Retinal pigment epithelial cell (primary cell): ENCODE results near the gene SMG5.

Experiments used
- DNase-seq: peaks from one replicate; pipeline ENCODE4 v3.0.0-alpha.2; 2010; ENCODE audit warnings: low read depth
- H3K4me3 ChIP-seq: 2 replicates; pipeline ENCODE4 v1.5.1; 2011; ENCODE audit warnings: mild to moderate bottlenecking, low read length, control low read depth, moderate library complexity
- CTCF ChIP-seq: conservative IDR thresholded peaks from 2 replicates; pipeline ENCODE4 v1.5.1; 2011; ENCODE audit warnings: low read depth, low read length, control low read depth, inconsistent platforms

SMG5 gene

GRCh38 chr1:156281693-156282478 is 739 bp downstream of the SMG5 start:
- TF ChIP-seq CTCF: no peak
- no peak for DNase-seq
- peak overlapping the region; percentile 81 for H3K4me3 ChIP-seq

GRCh38 chr1:156281281-156281680 is 1.3 kb downstream of the SMG5 start:
- DNase-seq: no peak
- peak overlapping the region; percentile 81 for H3K4me3 ChIP-seq

GRCh38 chr1:156279837-156280236 is 2.8 kb downstream of the SMG5 start:
- no peak overlapping the region for H3K4me3 ChIP-seq
- no peak for TF ChIP-seq CTCF
- no peak for DNase-seq

More at GRCh38 chr1:156281281-156281680, 1.3 kb downstream of the SMG5 start:
- peak; percentile 6 for TF ChIP-seq CTCF

- H3K4me3 ChIP-seq: no peak overlapping the region
- TF ChIP-seq CTCF: no peak
- DNase-seq: no peak
Observed at GRCh38 chr1:156276966-156277381, 5.7 kb downstream of the SMG5 start.

- DNase-seq: no peak
- no peak overlapping the region for H3K4me3 ChIP-seq
- no peak for TF ChIP-seq CTCF
Observed at GRCh38 chr1:156276532-156276931, 6.1 kb downstream of the SMG5 start.

- no peak overlapping the region for H3K4me3 ChIP-seq
- no peak for DNase-seq
- TF ChIP-seq CTCF: no peak
Observed at GRCh38 chr1:156270314-156270713, 12.3 kb downstream of the SMG5 start.

- DNase-seq: no peak
- TF ChIP-seq CTCF: no peak
- no peak overlapping the region for H3K4me3 ChIP-seq
Observed at GRCh38 chr1:156268336-156268735, 14.3 kb downstream of the SMG5 start.
